Adrenal gland (tissue), 12 donors: Measurements from ENCODE around the gene AXIN2. TPM values are rescaled to one million over a fixed set of nuclear protein-coding genes. Genes with fewer than 3 reads are reported as not detected.
"Not testable (repeated sequence)": the region's sequence is repeated elsewhere in the genome, so short reads cannot be mapped to it uniquely, and the experiment has no call there.

Experiments
- DNase-seq, 7 donors: peaks; one replicate each; pipeline ENCODE4 v3.0.0-alpha.2; 2019 to 2020
- H3K27ac ChIP-seq, 5 donors: fragments of 200-600 bp; sonication (generic) in 4 of 5; 1 replicate in 3 of 5; 2 replicates in 2 of 5; pipeline versions ENCODE4 v1.5.1 to v1.8.0; 2016 to 2020; ENCODE audit warnings: mild to moderate bottlenecking in 1 of 5
- H3K27me3 ChIP-seq: fragments of 200-600 bp; 2 replicates; pipeline ENCODE4 v1.8.0; 2021
- H3K36me3 ChIP-seq, 2 donors: fragments of 200-600 bp; replicated peaks in 1 of 2; 1 replicate in 1 of 2; 2 replicates in 1 of 2; pipeline versions ENCODE4 v1.5.1 to v1.8.0; 2018 to 2022
- H3K4me1 ChIP-seq, 2 donors: fragments of 200-600 bp; replicated peaks in 1 of 2; 1 replicate in 1 of 2; 2 replicates in 1 of 2; pipeline versions ENCODE4 v1.5.1 to v1.8.0; 2018 to 2021
- H3K4me3 ChIP-seq, 4 donors: fragments of 200-600 bp; sonication (generic) in 3 of 4; one replicate each; pipeline ENCODE4 v1.5.1; 2016 to 2018
- H3K9me3 ChIP-seq, 3 donors: fragments of 200-600 bp; sonication (generic) in 1 of 3; replicated peaks in 1 of 3; 1 replicate in 2 of 3; 2 replicates in 1 of 3; pipeline versions ENCODE4 v1.5.1 to v1.8.0; 2016 to 2021
- POLR2A ChIP-seq, 2 donors: fragments of 450-650 bp; IDR thresholded peaks; one replicate each; pipeline ENCODE4 v1.6.1; 2017; ENCODE audit warnings: antibody characterized with exemption in 2 of 2, mild to moderate bottlenecking in 2 of 2, moderate library complexity in 1 of 2
- WGBS, 4 donors: extraction: QIAGEN DNeasy Blood & Tissue Kit in 2 of 4; methylation state at CpG; one replicate each; pipeline versions ENCODE4 v1.1.5 to v1.1.7; 2013 to 2017; 5-methylcytosine and 5-hydroxymethylcytosine counted together
- intact Hi-C, 2 donors: fragments of 100-400 bp; cut with DNase I; formaldehyde crosslinking; loops; one replicate each; pipeline versions ENCODE4 v1.14.1 to v1.15.0; 2022 to 2023
- polyA plus RNA-seq, 3 donors: library from polyadenylated mRNA; stranded (reverse); fragments of 200-250 nt in 2 of 3; fragments of 350-450 nt in 1 of 3; fragmentation: Illumina TruSeq in 1 of 3; extraction: RNeasy Lipid Tissue Mini Kit (QIAGEN cat#74804) in 1 of 3; gene quantifications; one replicate each; pipeline ENCODE4 v1.2.3, GENCODE V29; 2013 to 2014
- total RNA-seq, 9 donors: library from RNA; depleted of rRNA in 4 of 9; stranded (reverse); fragments of >200 nt in 4 of 9; fragments of 120-200 nt in 1 of 9; fragmentation: NEBNext Ultra II Directional in 1 of 9; extraction: Animal tissue kit (Norgen Biotek cat#: 25700) in 1 of 9; gene quantifications; one replicate each; pipeline versions ENCODE4 v1.1.0 to v1.2.4, GENCODE V29; 2013 to 2023
- TF ChIP-seq, protein P1 (sequence below), 6 experiments: fragments of 450-650 bp in 4 of 6; fragments of 200-600 bp in 2 of 6; sonication (generic) in 1 of 6; IDR thresholded peaks; 1 replicate in 5 of 6; 2 replicates in 1 of 6; pipeline versions ENCODE4 v1.5.1 to v1.8.0; 2016 to 2021; ENCODE audit warnings: antibody characterized with exemption in 6 of 6, mild to moderate bottlenecking in 2 of 6, moderate library complexity in 1 of 6
- donor health status: healthy with polysubstance abuse.
- donor health status: Bipolar disorder and iron deficiency.
- donor health status: DM: yes; HTN: yes; CAD: no.
- donor health status: DM: no; HTN: no; CAD: no.
- donor health status: DM: no; HTN: no; CAD: no.
- donor health status: DM: yes; HTN: yes; CAD: no.

The AXIN2 gene
- total and polyA plus RNA-seq, 12 donors = 4.4 to 47.3 (median 18.3) TPM

DNA sequence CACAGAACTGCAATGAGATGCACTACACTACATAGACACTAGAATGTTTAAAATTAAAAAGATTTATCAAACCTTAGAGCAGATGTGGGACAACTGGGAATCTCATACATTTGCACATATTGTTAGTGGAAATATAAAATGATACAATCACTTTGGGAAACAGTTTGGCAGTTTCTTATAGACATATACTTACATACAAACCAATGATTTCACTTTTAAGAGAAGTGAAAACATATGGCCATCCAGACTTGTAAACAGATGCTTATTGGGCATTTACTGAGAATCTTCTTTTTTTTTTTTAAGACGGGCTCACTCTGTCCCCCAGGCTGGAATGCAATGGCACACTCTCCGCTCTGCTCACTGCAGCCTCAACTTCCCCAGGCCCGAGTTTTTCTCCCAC is 50.1 kb downstream of the AXIN2 start:
- H3K36me3 ChIP-seq = no peaks in the 10 kb centered on the region
- 85 to 90% (median 88%) methylated on average over 3 of the region's 3 CpGs for WGBS, 4 donors

GRCh38 chr17:65509032-65509431 is 52.4 kb downstream of the AXIN2 start:
- Histone ChIP-seq H3K27ac (no peak overlapping the region), H3K9me3 (no peaks in the 10 kb centered on the region), H3K36me3 (no peaks in the 10 kb centered on the region), H3K4me1 (no peaks in the 10 kb centered on the region), H3K4me3 (no peak overlapping the region), H3K27me3 (no peaks in the 10 kb centered on the region)
- DNase-seq = no peak
- WGBS, 4 donors = 45 to 72% (median 70%) methylated on average over 2 of the region's 2 CpGs
- TF ChIP-seq, protein P1, sequence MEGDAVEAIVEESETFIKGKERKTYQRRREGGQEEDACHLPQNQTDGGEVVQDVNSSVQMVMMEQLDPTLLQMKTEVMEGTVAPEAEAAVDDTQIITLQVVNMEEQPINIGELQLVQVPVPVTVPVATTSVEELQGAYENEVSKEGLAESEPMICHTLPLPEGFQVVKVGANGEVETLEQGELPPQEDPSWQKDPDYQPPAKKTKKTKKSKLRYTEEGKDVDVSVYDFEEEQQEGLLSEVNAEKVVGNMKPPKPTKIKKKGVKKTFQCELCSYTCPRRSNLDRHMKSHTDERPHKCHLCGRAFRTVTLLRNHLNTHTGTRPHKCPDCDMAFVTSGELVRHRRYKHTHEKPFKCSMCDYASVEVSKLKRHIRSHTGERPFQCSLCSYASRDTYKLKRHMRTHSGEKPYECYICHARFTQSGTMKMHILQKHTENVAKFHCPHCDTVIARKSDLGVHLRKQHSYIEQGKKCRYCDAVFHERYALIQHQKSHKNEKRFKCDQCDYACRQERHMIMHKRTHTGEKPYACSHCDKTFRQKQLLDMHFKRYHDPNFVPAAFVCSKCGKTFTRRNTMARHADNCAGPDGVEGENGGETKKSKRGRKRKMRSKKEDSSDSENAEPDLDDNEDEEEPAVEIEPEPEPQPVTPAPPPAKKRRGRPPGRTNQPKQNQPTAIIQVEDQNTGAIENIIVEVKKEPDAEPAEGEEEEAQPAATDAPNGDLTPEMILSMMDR (IDR thresholded peaks at IDR 0.05) = no peak
- TF ChIP-seq POLR2A (IDR thresholded peaks at IDR 0.05) = no peak
- intact Hi-C loops = no loop called here

More for the DNA sequence above, 50.1 kb downstream of the AXIN2 start:
- TF ChIP-seq, protein P1 (IDR thresholded peaks at IDR 0.05) = no peak
- TF ChIP-seq POLR2A (IDR thresholded peaks at IDR 0.05) = no peak
- no peaks in the 10 kb centered on the region for H3K27me3 ChIP-seq
- H3K27ac ChIP-seq = no peak overlapping the region
- H3K9me3 ChIP-seq = no peaks in the 10 kb centered on the region
- no peak overlapping the region for H3K4me3 ChIP-seq
- no peaks in the 10 kb centered on the region for H3K4me1 ChIP-seq
- no peak for DNase-seq
- intact Hi-C loops = no loop called here

- H3K4me3 ChIP-seq, H3K9me3 ChIP-seq, H3K27me3 ChIP-seq, intact Hi-C loops, H3K36me3 ChIP-seq, H3K27ac ChIP-seq, H3K4me1 ChIP-seq, DNase-seq: not testable (repeated sequence)
- whole genome bisulfite sequencing, 4 donors = 79 to 88% (median 81%) methylated on average over 6 of the region's 6 CpGs
Measured at GRCh38 chr17:65504673-65505072, 56.8 kb downstream of the AXIN2 start.

GRCh38 chr17:65504141-65504540 is 57.3 kb downstream of the AXIN2 start:
- no peaks in the 10 kb centered on the region for H3K36me3 ChIP-seq
- no peak overlapping the region for H3K27ac ChIP-seq
- H3K4me3 ChIP-seq = no peak overlapping the region
- no peaks in the 10 kb centered on the region for H3K9me3 ChIP-seq
- TF ChIP-seq, protein P1 (IDR thresholded peaks at IDR 0.05) = no peak
- TF ChIP-seq POLR2A (IDR thresholded peaks at IDR 0.05) = no peak
- H3K27me3 ChIP-seq = no peaks in the 10 kb centered on the region
- intact Hi-C loops = no loop called here
- 79 to 89% (median 87%) methylated on average over 7 to 9 of the region's 9 CpGs for WGBS, 4 donors
- no peaks in the 10 kb centered on the region for H3K4me1 ChIP-seq
- DNase-seq = no peak

DNA sequence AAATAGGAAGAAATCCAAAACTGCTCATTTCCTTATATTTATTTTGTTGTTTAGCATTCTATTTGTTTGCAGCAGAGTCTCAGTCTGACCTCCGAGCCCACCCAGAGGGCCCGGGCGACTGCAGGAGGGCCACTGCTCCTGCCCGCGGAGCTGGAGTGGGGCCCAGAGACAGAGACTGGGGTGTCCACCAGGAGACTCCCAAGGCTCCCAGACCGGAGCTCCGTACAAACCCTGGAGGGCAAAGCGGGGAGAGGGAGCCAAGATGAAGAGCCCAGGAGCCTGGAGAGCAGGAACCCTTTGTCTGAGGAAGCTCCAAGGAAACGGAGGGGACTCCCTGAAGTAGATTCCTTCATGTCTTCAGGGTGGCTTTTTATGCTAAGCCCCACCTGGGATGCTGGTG is 57.9 kb downstream of the AXIN2 start:
- DNase-seq = no peak
- TF ChIP-seq, protein P1 (IDR thresholded peaks at IDR 0.05) = no peak
- TF ChIP-seq POLR2A (IDR thresholded peaks at IDR 0.05) = no peak
- no peaks in the 10 kb centered on the region for H3K4me1 ChIP-seq
- no peaks in the 10 kb centered on the region for H3K27me3 ChIP-seq
- no peak overlapping the region for H3K27ac ChIP-seq
- H3K4me3 ChIP-seq = no peak overlapping the region
- intact Hi-C loops = no loop called here
- H3K9me3 ChIP-seq = no peaks in the 10 kb centered on the region
- WGBS, 4 donors = 81 to 90% (median 89%) methylated on average over 9 of the region's 9 CpGs
- no peaks in the 10 kb centered on the region for H3K36me3 ChIP-seq
